ENCODE measurements around the gene ERG28. TPM values are rescaled to one million over a fixed set of nuclear protein-coding genes. Genes with fewer than 3 reads are reported as not detected.

ERG28 gene
- total RNA-seq, 4 donors from 2014 or later: 3.7 to 6.4 (median 4.7) TPM

- ATAC-seq: no peak
- H3K4me3 ChIP-seq: no peak overlapping the region
- H3K36me3 ChIP-seq: peaks cover 0 to 27% of the 10 kb centered on the region in 2 donors
- no peaks in the 10 kb centered on the region for H3K27me3 ChIP-seq
- intact Hi-C loops (cut with DNase I; ENCODE audit: low total_unique reads): no loop called here
- H3K9me3 ChIP-seq: no peaks in the 10 kb centered on the region
- no peak for TF ChIP-seq POLR2A (IDR thresholded peaks at IDR 0.05)
- H3K4me1 ChIP-seq: peaks cover 31 to 41% of the 10 kb centered on the region in 2 donors
- in situ Hi-C loops (cut with MboI; ENCODE audit: low sequenced_read_pairs in 4 of 4): loop anchor here (5.0 kb wide), 1 partner anchor 73 kb away; the partner anchor contains the start of gene FLVCR2 (in 4 of the 4)
- peak overlapping the region in 1 of 4 donors; percentile 26 for H3K27ac ChIP-seq
- DNase-seq: no peak
Observed at GRCh38 chr14:75650253-75651058, 10.2 kb downstream of the ERG28 start.

- Histone ChIP-seq H3K36me3 (peaks cover 0 to 27% of the 10 kb centered on the region in 2 donors), H3K27ac (peak overlapping the region; percentile 79 to 88 (median 83)), H3K9me3 (no peaks in the 10 kb centered on the region), H3K4me1 (peaks cover 31 to 39% of the 10 kb centered on the region in 2 donors), H3K4me3 (no peak overlapping the region), H3K27me3 (no peaks in the 10 kb centered on the region)
- TF ChIP-seq POLR2A (IDR thresholded peaks at IDR 0.05): no peak
- TF ChIP-seq CTCF (IDR thresholded peaks at IDR 0.05 in 4 of 5, conservative IDR thresholded peaks at IDR 0.05 in 1 of 5): no peak
- ATAC-seq (no peak), DNase-seq (no peak)
- intact Hi-C loops (cut with DNase I; ENCODE audit: low total_unique reads): loop anchor here (5.0 to 10.0 kb wide), 2 partner anchors 225 to 397 kb away; partner anchors contain the start of gene JDP2
- in situ Hi-C loops (cut with MboI; ENCODE audit: low sequenced_read_pairs in 4 of 4): loop anchor here (5.0 kb wide), 1 partner anchor 72 kb away; the partner anchor contains the start of gene FLVCR2 (in 4 of the 4)
Observed at GRCh38 chr14:75649773-75650172, 10.9 kb downstream of the ERG28 start.

- Histone ChIP-seq H3K9me3 (no peaks in the 10 kb centered on the region), H3K27ac (peak overlapping the region; percentile 79 to 88 (median 83)), H3K36me3 (peaks cover 0 to 27% of the 10 kb centered on the region in 2 donors), H3K4me1 (peaks cover 31 to 37% of the 10 kb centered on the region in 2 donors), H3K27me3 (no peaks in the 10 kb centered on the region), H3K4me3 (no peak overlapping the region)
- ATAC-seq (no peak), DNase-seq (no peak)
- no peak for TF ChIP-seq CTCF (IDR thresholded peaks at IDR 0.05 in 4 of 5, conservative IDR thresholded peaks at IDR 0.05 in 1 of 5)
- no peak for TF ChIP-seq POLR2A (IDR thresholded peaks at IDR 0.05)
- intact Hi-C loops (cut with DNase I; ENCODE audit: low total_unique reads): loop anchor here (5.0 to 10.0 kb wide), 2 partner anchors 225 to 397 kb away; partner anchors contain the start of gene JDP2
- in situ Hi-C loops (cut with MboI; ENCODE audit: low sequenced_read_pairs in 4 of 4): no loop called here
Observed at GRCh38 chr14:75649337-75649736, 11.3 kb downstream of the ERG28 start.

GRCh38 chr14:75648066-75648838 lies 12.4 kb downstream of the ERG28 start:
- H3K4me1 ChIP-seq: peaks cover 34 to 38% of the 10 kb centered on the region in 2 donors
- ATAC-seq (peak; percentile 90 to 97), DNase-seq (peak; percentile 79 to 90)
- H3K36me3 ChIP-seq: peaks cover 0 to 27% of the 10 kb centered on the region in 2 donors
- intact Hi-C loops (cut with DNase I; ENCODE audit: low total_unique reads) (loop anchor here (1.0 to 10.0 kb wide), 3 partner anchors 70 to 396 kb away; partner anchors contain the start of genes FLVCR2 and JDP2), in situ Hi-C loops (cut with MboI; ENCODE audit: low sequenced_read_pairs in 4 of 4) (no loop called here)
- no peak overlapping the region for H3K4me3 ChIP-seq
- no peaks in the 10 kb centered on the region for H3K27me3 ChIP-seq
- H3K9me3 ChIP-seq: no peaks in the 10 kb centered on the region
- TF ChIP-seq CTCF (IDR thresholded peaks at IDR 0.05 in 4 of 5, conservative IDR thresholded peaks at IDR 0.05 in 1 of 5) (no peak), POLR2A (IDR thresholded peaks at IDR 0.05) (no peak)
- peak overlapping the region; percentile 79 to 88 (median 83) for H3K27ac ChIP-seq

Data from gastrocnemius medialis (tissue), 4 donors.